Ovary (tissue), 3 donors: Measurements from ENCODE around the gene CRIP1.

ENCODE experiments used
- CTCF ChIP-seq, 3 donors: fragments of 450-650 bp in 2 of 3; fragments of 200-600 bp in 1 of 3; IDR thresholded peaks; one replicate each; pipeline versions ENCODE4 v1.5.1 to v1.8.0; 2016 to 2022; ENCODE audit warnings: antibody characterized with exemption in 3 of 3, mild to moderate bottlenecking in 1 of 3
- EP300 ChIP-seq: sonication (generic); formaldehyde crosslinking; IDR thresholded peaks from one replicate; pipeline ENCODE4 v1.6.1; 2017; ENCODE audit warnings: antibody characterized with exemption
- POLR2A ChIP-seq: fragments of 450-650 bp; IDR thresholded peaks from one replicate; pipeline ENCODE4 v1.6.1; 2017; ENCODE audit warnings: antibody characterized with exemption, mild to moderate bottlenecking, moderate library complexity
- donor health status: DM: no; HTN: no; CAD: no.

GRCh38 chr14:105485739-105486162 is 935 bp upstream of the CRIP1 start:
- TF ChIP-seq POLR2A (no peak), CTCF (IDR thresholded peaks at IDR 0.05) (no peak), EP300 (no peak)
